PC-9 (cell line): ENCODE results near the gene HNRNPAB.

Experiments used
- CTCF ChIP-seq: fragments of 200-600 bp; sonication (generic); conservative IDR thresholded peaks from 2 replicates; pipeline ENCODE4 v1.6.1; 2017; ENCODE audit warnings: mixed run types, antibody characterized with exemption, mild to moderate bottlenecking, moderate library complexity
- EZH2 ChIP-seq: fragments of 200-600 bp; sonication (generic); IDR thresholded peaks from 2 replicates; pipeline ENCODE4 v1.8.0; 2017; ENCODE audit warnings: antibody characterized with exemption, low read depth

GRCh38 chr5:178216088-178216534 lies 11.8 kb downstream of the HNRNPAB start:
- TF ChIP-seq EZH2 (no peak), CTCF (no peak)
